ENCODE data around the gene MCOLN2.

- TF ChIP-seq CTCF (tag by site-specific recombination; IDR thresholded peaks at IDR 0.05): no peak
- no peak for TF ChIP-seq SALL2 (tag by site-specific recombination; IDR thresholded peaks at IDR 0.05; ENCODE audit: borderline replicate concordance)
- TF ChIP-seq ZNF416 (tag by site-specific recombination; IDR thresholded peaks at IDR 0.05): no peak
- no peak for TF ChIP-seq OVOL3 (tag by site-specific recombination; IDR thresholded peaks at IDR 0.05)
- no peak for TF ChIP-seq ZNF133 (tag by site-specific recombination; IDR thresholded peaks at IDR 0.05)
- TF ChIP-seq MZF1 (tag by site-specific recombination; IDR thresholded peaks at IDR 0.05; ENCODE audit: borderline replicate concordance): no peak
- TF ChIP-seq REST (tag by site-specific recombination; IDR thresholded peaks at IDR 0.05): no peak
- no peak for TF ChIP-seq ZBTB7A (tag by site-specific recombination; IDR thresholded peaks at IDR 0.05; ENCODE audit: low read depth)
- no peak for TF ChIP-seq YY1 (tag by site-specific recombination; IDR thresholded peaks at IDR 0.05)
- no peak for TF ChIP-seq ZNF777 (tag by site-specific recombination; IDR thresholded peaks at IDR 0.05; ENCODE audit: borderline replicate concordance)
- TF ChIP-seq ZNF302 (tag by site-specific recombination; IDR thresholded peaks at IDR 0.05; ENCODE audit: low read depth): no peak
These were observed 77.4 kb downstream of the MCOLN2 start for GRCh38 chr1:84919461-84919970.

Data from HEK293 (cell line).